ENCODE measurements around the gene BLVRA. TPM values are rescaled to one million over a fixed set of nuclear protein-coding genes. Genes with fewer than 3 reads are reported as not detected.
"Not testable (repeated sequence)": the region's sequence is repeated elsewhere in the genome, so short reads cannot be mapped to it uniquely, and the experiment has no call there.

BLVRA gene
- total RNA-seq, 1 donor from 2014 or later: 39.3 TPM

DNA sequence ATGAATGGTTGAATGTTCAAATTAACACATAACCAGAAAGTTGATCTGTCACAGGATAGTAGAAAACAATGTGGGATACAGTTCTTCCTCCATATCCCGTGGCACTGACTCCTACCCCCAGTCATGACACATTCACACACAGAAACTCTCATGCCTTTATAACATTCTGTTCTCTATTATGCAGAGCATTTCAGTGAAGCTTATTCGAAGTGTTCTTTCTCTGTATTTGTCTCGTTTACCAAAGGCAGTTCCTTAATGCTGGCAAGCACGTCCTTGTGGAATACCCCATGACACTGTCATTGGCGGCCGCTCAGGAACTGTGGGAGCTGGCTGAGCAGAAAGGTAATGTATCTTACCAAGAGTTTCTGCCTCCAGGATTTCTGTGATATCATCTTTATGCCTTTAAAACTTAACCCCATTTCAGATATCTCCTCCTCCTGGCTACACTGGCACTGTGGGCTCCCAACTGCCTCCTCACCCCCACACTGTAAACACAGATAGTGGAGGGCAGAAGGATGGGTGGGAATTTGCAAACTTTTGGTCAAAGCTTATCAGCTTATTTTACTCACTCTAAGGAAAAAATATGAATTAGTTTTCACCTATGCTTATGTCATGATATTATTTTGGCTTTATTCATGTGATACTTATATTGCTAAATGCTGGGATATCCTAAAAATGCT, 34.1 kb downstream of the BLVRA start:
- DNase-seq (ENCODE audit: extremely low read depth, low read depth, low spot score): no peak

DNA sequence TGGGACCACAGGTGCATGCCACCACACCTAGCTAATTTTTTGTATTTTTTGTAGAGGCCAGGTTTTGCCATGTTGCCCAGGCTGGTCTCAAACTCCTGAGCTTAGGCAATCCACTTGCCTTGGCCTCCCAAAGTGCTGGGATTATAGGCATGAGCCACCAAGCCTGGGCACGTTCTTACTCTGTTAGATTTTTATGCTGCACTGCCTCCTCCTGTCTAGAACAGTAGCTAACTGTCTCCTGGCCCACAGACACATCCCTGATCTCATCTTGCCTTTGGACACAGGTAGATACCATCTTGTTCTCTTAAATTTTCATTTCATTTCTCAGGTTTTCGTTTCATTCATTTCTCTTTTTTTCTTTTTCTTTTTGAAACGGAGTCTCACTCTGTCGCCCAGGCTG, 41.1 kb downstream of the BLVRA start:
- DNase-seq (ENCODE audit: extremely low read depth, low read depth, low spot score): no peak

DNA sequence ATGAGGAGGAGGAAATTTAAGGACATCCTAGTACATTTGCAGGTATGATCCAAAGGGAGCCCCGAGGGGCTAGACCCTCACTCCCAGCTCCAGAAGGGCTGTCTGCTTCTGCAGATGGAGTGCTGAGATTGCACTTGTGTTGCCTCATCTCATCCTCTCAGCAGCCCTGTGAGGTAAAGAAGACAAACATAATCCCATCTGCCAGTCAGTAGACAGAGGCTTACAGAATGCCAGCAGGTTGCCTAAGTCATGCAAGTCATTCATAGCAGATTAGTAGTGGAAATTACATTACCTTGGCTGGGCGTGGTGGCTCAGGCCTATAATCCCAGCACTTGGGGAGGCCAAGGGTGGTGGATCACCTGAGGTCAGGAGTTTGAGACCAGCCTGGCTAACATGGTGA, 45.4 kb downstream of the BLVRA start:
- DNase-seq (ENCODE audit: extremely low read depth, low read depth, low spot score): no peak

DNA sequence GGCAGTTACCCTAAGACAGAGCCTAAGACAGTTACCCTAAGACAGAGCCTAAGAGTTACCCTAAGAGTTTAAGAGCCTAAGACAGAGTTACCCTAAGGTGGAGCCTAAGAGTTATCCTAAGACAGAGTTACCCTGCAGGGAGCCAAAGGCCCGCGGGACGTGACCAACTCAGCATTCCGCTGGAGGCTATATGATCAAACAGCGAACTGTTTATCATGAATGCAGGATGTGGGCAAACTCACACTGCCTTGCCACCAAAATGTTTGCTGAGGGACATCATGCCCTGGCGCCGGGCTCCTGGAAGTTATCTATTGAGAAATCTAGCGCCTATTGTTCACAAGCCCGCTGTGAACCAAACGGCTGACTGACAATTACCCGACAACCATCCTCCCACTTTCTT, 49.9 kb downstream of the BLVRA start:
- no peak for DNase-seq (ENCODE audit: extremely low read depth, low read depth, low spot score)

DNA sequence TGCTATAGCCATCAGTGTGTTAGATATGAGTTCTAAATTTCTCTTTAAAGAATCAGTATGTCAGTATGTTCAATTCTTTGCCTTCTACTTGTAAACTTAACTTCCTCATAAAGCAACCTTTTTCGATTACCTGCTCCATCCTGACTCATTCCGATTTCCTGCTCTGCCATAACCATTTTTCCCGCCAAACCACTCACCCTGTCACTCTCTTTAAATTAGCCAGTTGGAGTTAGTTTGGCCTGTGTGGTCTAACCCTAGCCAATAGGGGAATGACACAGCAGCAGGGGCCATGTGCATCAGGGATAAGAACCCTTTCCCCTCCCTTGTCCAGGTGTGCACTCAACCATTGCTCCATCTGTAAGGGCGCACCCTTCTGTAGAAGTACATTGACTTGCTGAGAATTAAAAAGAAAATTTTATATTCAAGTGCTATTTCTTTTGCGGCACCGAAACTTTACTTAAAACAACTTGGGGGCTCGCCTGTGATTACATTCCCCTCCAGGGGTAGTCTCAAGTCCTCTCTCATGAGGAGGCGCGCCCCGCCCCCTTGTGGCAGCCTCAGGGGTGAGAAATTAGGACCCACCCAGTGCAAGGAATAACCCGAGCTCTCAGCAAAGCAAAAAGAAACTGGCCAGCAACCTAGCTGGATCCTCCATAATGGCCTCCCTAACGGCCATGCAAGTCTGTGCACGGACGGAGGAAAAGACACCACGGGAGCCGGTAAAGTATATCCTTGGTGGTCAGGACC, 51.9 kb downstream of the BLVRA start:
- DNase-seq (ENCODE audit: extremely low read depth, low read depth, low spot score): not testable (repeated sequence)

DNA sequence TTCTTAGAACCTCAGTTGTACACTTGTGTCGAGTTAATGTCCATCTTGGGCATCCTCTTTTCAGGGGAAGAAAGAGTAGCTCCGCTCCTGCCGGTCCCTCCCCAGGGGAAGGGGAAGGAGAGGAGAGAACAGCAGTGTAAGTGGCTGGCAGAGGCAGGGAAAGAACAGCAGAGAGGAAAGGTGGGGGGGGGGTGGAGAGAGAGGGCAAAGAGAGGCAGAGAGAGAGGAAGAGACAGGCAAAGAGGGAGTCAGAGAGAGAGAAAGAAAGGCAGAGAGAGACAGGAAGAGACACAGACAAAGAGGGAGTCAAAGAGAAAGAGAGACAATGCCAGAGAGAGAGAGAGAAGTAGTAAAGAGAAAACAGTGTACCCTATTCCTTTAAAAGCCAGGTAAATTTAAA, 56.9 kb downstream of the BLVRA start:
- no peak for DNase-seq (ENCODE audit: extremely low read depth, low read depth, low spot score)

DNA sequence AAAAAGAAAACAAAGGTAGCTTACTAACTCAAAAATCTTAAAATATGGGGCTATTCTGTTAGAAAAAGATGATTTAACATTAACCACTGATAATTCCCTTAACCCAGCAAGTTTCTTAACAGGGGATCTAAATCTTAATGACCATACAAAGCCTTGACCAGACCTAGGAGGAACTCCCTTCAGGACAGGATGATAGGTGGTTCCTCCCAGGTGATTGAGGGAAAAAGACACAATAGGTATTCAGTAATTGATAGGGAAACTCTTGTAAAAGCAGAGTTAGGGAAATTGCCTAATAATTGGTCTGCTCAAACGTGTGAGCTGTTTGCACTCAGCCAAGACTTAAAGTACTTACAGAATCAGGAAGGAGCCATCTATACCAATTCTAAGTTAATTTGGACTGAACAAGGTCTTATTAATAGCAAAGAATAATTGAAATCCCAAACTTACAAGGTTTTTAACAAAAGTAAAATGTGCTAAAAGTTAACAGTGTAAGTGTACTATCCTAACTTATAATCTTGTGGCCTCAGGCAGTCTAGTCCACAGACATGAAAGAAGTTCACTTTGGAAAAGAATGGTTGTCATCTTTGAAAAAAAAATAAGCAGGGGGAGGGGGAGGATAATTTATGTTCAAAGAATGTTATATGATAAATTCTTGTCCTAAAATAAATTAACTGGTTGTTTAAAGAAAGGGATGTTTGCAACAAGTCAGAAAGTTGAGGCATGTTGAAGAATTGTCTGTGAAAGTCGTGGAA, 57.7 kb downstream of the BLVRA start:
- not testable (repeated sequence) for DNase-seq (ENCODE audit: extremely low read depth, low read depth, low spot score)

DNA sequence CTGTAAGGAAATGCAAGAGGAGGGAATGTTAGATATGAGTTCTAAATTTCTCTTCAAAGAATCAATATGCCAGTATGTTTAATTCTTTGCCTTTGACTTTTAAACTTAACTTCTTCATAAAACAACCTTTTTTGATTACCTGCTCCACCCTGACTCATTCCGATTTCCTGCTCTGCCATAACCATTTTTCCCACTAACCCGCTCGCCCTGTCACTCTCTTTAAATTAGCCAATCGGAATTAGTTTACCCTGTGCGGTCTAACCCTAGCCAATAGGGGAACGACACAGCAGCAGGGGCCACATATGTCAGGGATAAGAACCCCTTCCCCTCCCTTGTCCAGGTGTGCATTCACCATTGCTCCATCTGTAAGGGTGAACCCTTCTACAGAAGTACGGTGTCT, 64.9 kb downstream of the BLVRA start:
- DNase-seq (ENCODE audit: extremely low read depth, low read depth, low spot score): not testable (repeated sequence)

DNA sequence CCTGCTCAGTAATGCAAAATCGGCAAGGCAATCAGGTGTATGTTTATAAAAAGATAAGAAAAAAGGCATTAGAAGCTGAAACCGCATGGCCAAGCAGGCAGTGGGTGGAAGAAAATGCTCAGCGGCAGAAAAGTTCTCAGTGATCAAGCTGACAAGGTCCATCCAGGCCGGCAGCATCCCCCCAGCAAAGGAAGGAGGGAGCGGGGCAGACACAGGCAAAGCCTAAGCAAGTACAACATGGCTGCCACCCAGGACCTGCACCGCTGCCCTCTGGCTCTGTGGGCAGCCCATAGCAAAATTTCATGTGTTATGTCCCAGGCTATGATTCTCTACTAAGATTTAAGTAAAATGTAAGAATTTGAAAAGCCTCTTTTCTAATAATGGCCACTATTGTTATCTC, 65.5 kb downstream of the BLVRA start:
- DNase-seq (ENCODE audit: extremely low read depth, low read depth, low spot score): no peak

DNA sequence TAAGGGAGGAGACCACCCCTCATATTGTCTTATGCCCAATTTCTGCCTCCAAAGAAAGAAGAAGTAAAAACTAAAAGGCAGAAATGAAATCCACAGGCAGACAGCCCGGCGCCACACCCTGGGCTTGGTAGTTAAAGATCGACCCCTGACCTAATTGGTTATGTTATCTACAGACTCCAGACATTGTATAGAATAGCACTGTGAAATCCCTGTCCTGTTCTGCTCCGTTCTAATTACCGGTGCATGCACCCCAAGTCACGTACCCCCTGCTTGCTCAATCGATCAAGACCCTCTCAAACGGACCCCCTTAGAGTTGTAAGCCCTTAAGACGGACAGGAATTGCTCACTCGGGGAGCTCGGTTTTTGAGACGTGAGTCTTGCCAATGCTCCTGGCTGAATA, 66.0 kb downstream of the BLVRA start:
- not testable (repeated sequence) for DNase-seq (ENCODE audit: extremely low read depth, low read depth, low spot score)

DNA sequence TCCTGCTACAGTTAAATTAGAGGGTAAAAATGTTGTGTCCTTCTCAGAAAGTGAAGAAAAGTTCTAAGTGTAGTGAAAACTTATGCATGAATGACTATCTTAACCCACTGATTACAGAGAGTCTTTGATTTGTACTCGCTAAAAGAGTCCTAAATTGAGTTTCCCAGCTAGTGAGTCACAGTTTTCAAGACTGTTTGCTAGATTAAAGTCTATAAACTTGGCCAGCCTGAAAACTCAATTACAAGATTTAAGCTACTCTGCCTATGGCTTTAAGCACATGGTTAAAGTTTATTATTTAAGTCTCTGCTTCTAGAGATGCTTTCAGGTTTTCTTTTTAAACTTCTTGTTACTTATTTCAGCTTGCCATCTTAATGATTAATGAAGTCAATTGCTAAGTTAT, 66.5 kb downstream of the BLVRA start:
- no peak for DNase-seq (ENCODE audit: extremely low read depth, low read depth, low spot score)

DNA sequence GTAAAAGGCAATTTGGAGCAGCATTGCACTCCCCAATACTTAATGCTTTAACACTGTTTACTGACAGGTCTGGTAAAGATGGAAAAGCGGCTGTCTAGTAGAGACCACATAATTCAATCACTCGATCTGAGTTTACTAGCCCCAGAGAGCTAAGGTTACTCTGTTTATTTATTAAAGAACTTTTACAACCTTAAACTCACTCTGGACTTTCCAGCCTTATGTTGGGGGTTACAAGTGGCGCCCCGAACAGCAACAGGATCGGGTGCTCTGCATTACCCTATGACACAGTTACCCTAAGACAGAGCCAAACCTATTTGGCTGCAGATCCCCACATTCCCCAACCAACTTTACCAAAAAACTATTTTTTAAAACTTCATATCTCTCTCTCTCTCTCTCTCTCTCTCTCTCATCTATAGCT, 66.9 kb downstream of the BLVRA start:
- DNase-seq (ENCODE audit: extremely low read depth, low read depth, low spot score): no peak

DNA sequence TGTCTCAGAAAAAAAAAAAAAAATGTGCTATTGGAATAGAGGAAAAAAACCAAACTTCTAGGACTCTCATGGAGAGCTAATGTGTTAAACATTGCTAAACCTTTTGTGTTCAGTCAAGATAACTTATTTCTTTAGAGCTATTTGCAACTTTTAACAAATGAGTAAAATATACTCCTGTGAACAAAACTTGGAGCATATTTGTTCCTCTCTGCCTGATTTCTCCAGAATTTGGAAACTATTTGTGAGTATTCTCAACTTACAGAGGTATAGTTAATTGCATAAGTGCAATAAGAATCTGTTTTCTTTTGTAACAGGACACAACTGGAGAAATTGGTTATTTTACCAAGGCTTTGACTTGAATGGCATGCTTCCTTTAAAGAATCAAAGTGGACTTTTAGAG, 72.4 kb downstream of the BLVRA start:
- not testable (repeated sequence) for DNase-seq (ENCODE audit: extremely low read depth, low read depth, low spot score)

DNA sequence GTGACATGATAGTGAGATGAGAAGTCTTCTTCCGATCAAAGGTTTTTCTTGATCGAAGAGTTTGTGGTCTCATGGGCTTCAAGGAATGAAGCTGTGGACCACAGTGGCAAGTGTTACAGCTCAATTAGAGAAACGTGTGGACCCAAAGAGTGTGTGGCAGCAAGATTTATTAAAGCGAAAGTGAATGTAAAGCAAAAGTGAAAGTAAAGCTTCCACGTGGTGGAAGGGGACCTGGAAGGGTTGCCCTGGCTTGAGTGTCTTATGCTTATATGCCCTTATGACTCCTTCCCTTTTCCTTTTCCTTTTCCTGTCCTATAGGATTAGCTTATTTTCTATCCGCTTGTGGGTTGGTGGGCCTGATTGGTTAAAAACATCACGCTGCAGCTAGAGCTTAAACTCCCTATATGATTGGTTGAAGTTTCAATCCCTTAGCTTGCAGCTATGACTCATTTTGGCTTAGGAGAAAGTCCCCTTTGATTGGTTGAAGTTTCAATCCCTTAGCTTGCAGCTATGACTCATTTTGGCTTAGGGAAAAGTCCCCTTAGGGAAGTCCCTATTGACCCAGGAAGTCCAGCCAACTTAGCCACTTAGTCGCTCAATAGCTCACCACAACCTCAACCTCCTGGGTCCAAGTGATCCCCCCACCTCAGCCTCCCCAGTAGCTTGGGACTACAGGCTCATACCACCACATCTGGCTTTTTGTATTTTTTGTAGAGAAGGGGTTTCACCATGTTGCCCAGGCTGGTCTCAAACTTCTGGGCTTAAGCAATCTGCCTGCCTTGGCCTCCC, 76.2 kb downstream of the BLVRA start:
- DNase-seq (ENCODE audit: extremely low read depth, low read depth, low spot score): no peak

DNA sequence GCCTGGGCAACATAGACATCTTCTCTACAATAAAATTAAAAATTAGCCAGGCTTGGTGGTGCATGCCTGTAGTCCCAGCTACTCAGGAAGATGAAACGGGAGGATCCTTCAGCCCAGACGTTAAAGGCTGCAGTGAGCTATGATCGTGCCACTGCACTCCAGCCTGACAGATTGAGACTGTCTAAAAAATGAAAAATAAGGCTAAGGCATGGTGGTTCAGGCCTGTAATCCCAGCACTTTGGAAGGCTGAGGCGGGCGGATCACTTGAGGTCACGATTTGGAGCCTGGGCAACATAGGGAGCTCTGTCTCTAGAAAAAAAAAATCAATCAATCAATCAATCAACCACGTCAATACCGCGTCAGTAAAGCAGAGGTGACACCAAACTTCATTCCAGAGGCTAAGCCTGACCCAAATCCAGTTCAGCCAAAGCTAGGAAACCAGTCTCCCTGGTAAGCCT, 79.8 kb downstream of the BLVRA start:
- DNase-seq (ENCODE audit: extremely low read depth, low read depth, low spot score): no peak

DNA sequence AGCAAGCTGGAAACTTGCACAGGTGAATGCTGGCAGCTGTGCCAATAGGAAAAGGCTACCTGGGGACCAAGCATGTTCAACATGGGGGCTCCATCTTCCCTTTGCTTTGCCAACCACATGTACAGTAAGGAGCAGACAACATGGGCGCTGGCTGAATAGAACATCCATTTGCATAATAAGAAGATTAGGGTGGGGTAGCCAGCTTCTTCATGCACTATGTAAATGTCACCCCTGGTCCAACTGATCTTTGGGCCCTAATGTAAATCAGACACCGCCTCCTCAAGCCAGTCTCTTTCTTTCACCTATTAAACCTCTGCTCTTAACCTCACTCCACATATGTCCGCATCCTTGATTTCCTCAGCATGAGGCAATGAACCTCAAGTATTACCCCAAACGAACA, 84.8 kb downstream of the BLVRA start:
- DNase-seq (ENCODE audit: extremely low read depth, low read depth, low spot score): no peak

DNA sequence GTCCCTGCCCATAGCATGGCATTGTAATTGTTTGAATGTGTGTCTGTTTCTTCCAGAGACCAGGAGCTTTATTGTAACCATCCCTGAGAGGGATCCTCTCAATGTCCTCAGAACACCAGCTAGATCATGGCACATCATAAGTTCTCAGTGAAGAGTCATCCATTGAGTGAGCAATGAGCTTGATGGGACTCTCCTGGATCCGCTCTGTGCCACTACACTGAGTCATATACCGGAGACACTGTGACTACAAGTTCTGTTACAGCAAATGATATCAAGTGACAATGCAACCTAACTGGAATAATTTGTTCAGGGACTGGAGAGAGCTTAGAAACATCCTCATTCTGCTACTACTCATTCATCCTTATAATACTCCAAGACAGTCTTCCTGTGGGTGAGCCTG, 85.8 kb downstream of the BLVRA start:
- no peak for DNase-seq (ENCODE audit: extremely low read depth, low read depth, low spot score)

DNA sequence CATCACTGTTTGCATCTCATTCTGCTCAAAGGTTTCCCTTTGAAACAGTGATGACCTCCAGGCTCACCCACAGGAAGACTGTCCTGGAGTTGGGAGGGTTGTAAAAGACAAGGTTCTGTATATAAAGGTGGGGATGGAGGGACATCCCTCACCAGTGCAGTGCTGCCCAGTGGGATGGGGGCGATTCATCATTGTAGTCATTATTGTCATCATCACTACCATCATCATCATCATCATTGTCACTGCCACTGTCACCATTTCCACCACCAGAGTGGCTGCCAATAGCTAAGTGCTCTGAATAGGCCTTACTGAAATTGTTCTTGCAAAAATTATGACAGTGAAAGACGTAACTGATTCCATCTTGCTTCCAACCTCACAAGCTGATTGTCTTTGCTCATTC, 86.2 kb downstream of the BLVRA start:
- DNase-seq (ENCODE audit: extremely low read depth, low read depth, low spot score): no peak

DNA sequence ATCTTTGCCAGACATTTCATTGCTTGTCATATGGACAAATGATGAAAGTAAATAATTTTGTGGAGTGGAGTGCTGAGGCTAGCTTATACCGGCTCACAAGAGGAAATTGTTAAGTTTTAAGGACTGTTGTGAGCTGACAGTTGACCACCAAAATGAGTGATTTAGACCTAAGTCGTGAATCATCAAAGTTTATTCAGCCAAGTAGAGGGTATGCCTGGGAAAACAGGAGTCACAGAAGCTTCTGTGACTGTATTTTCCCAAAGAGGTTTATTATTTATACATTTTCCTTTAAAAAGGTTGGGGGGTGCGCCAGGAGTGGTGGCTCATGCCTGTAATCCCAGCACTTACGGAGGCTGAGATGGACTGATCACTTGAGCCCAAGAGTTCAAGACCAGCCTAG, 89.0 kb downstream of the BLVRA start:
- DNase-seq (ENCODE audit: extremely low read depth, low read depth, low spot score): no peak

DNA sequence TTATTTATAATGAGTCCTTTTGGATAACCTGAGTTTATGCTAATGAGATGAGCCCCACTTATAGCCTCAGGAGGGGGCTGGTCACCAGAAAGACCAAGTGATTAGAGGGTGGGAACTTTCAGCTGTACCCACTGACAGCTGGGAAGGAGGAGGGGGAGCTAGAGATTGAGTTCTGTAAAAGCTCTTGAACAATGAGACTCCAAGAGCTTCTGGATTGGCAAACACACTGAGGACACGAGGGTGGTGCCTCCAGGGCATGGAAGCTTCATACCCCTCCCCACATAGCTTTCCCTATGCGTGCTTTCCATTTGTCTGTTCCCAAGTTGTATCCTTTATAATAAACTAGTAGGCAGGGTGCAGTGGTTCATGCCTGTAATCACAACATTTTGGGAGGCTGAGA, 90.6 kb downstream of the BLVRA start:
- DNase-seq (ENCODE audit: extremely low read depth, low read depth, low spot score): no peak
